ENCODE results near the gene SRC. TPM values are rescaled to one million over a fixed set of nuclear protein-coding genes. Genes with fewer than 3 reads are reported as not detected.

Gene SRC
- total and polyA plus RNA-seq, 4 donors, result 15.6 to 59.6 (median 37.8) TPM

GRCh38 chr20:37347891-37348791 is 2.2 kb downstream of the SRC start:
- no peak for DNase-seq (ENCODE audit: low read depth in 4 of 6, low spot score in 6 of 6)
- H3K9me3 ChIP-seq (ENCODE audit: control insufficient read depth, insufficient read depth, low read length), result no peaks in the 10 kb centered on the region
- no peak overlapping the region for H3K27ac ChIP-seq (ENCODE audit: low read depth, low read length)
- peaks cover 47% of the 10 kb centered on the region for H3K4me1 ChIP-seq (ENCODE audit: control insufficient read depth, insufficient read depth, low read length)
- peaks cover 40% of the 10 kb centered on the region for H3K36me3 ChIP-seq (ENCODE audit: control insufficient read depth, insufficient read depth, low read length)
- no peaks in the 10 kb centered on the region for H3K27me3 ChIP-seq (ENCODE audit: control insufficient read depth, insufficient read depth, low read length)
- no peak overlapping the region for H3K4me3 ChIP-seq (ENCODE audit: low read depth, low read length)
- WGBS (ENCODE audit: insufficient coverage), result 86% methylated on average over 6 of the region's 11 CpGs

DNA sequence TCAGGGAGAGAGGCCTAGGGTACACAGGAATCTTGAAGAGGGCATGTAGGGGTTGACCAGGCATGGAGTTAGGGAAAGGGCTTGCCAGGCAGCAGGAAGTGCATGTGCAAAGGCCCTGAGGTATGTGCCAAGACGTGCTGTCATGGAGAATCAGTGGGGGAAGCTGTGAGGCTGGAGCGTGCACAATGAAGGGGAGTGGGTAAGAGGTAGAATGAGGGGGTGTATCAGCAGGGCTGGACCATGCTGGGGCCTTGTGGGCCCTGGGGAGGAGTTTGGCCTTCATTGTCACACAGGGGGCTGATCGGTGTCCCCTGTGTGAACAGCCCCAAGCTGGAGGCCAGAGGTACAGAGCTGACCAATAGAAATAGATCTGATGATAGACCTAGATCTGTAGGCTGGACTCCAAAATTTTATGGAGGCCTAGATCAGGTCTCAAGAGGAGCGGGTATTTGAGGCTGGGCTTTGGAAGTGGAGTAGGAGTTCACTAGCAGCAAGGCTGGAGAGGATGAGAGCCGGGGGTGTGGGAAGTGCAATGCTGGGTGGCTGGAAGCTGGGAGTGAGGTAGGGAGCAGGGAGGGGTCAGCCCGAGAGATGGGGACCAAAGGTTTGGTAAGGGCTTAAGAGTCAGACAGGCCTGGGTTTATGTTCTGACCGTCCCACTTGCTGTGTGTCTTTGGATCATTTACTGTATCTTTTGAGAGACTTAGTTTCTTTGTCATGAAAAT is 3.0 kb downstream of the SRC start:
- H3K4me3 ChIP-seq (ENCODE audit: low read depth, low read length), result no peak overlapping the region
- H3K4me1 ChIP-seq (ENCODE audit: control insufficient read depth, insufficient read depth, low read length), result peaks cover 41% of the 10 kb centered on the region
- H3K27me3 ChIP-seq (ENCODE audit: control insufficient read depth, insufficient read depth, low read length), result no peaks in the 10 kb centered on the region
- no peaks in the 10 kb centered on the region for H3K9me3 ChIP-seq (ENCODE audit: control insufficient read depth, insufficient read depth, low read length)
- no peak overlapping the region for H3K27ac ChIP-seq (ENCODE audit: low read depth, low read length)
- 89% methylated on average over 7 of the region's 7 CpGs for WGBS (ENCODE audit: insufficient coverage)
- peaks cover 47% of the 10 kb centered on the region for H3K36me3 ChIP-seq (ENCODE audit: control insufficient read depth, insufficient read depth, low read length)
- DNase-seq (ENCODE audit: low read depth in 4 of 6, low spot score in 6 of 6), result no peak

GRCh38 chr20:37349517-37350491 is 3.9 kb downstream of the SRC start:
- WGBS (ENCODE audit: insufficient coverage), result 80% methylated on average over 16 of the region's 16 CpGs
- H3K36me3 ChIP-seq (ENCODE audit: control insufficient read depth, insufficient read depth, low read length), result peaks cover 47% of the 10 kb centered on the region
- H3K4me3 ChIP-seq (ENCODE audit: low read depth, low read length), result no peak overlapping the region
- no peak overlapping the region for H3K27ac ChIP-seq (ENCODE audit: low read depth, low read length)
- peaks cover 36% of the 10 kb centered on the region for H3K4me1 ChIP-seq (ENCODE audit: control insufficient read depth, insufficient read depth, low read length)
- H3K9me3 ChIP-seq (ENCODE audit: control insufficient read depth, insufficient read depth, low read length), result no peaks in the 10 kb centered on the region
- DNase-seq (ENCODE audit: low read depth in 4 of 6, low spot score in 6 of 6), result no peak
- no peaks in the 10 kb centered on the region for H3K27me3 ChIP-seq (ENCODE audit: control insufficient read depth, insufficient read depth, low read length)

DNA sequence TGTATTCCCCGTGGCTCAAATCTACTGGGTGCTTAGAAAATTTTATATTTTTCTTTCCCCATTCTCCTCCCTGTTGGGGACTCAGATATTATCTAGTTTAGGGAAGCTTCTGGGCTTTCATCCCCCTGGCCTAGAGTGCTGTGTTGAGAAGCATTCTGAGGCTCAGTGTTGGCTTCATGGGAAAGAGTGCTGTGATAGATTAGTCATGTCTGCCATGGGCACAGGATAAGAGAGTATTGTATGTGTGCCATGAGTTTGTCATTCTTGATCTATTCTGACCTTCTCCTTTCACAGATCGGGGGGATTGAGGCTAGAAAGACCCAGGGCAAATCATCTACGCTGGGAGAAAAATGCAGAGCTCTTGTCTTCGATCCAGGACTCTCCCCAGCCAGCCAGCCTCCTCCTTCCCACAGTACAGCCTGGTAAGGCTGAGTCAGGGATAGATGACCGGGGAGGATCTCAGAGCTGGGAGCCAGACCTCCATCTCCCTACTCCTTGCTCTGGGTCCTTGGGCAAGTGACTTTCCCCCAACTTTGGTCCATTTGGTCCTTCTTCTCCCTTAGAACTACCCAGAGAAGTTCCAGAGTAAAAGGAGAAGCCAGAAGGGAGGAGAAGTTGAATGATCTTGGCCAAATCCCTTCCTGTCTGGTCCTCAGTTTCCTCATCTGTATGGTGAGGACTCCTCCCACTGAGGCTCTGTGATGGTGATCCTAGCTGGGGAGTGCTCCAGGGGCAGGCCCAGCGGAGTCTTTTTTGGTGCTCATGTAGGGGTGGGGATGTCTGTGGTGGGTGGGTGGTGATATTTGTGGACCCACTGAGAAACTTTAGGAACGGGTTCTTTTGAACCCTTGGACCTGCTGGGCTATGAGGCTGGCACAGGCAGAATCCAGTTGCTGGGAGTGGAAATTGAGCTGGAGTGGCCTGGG is 5.0 kb downstream of the SRC start:
- no peak overlapping the region for H3K27ac ChIP-seq (ENCODE audit: low read depth, low read length)
- WGBS (ENCODE audit: insufficient coverage), result 94% methylated on average over 2 of the region's 7 CpGs
- no peaks in the 10 kb centered on the region for H3K9me3 ChIP-seq (ENCODE audit: control insufficient read depth, insufficient read depth, low read length)
- H3K36me3 ChIP-seq (ENCODE audit: control insufficient read depth, insufficient read depth, low read length), result peaks cover 47% of the 10 kb centered on the region
- H3K27me3 ChIP-seq (ENCODE audit: control insufficient read depth, insufficient read depth, low read length), result no peaks in the 10 kb centered on the region
- H3K4me1 ChIP-seq (ENCODE audit: control insufficient read depth, insufficient read depth, low read length), result peaks cover 37% of the 10 kb centered on the region
- DNase-seq (ENCODE audit: low read depth in 4 of 6, low spot score in 6 of 6), result no peak
- no peak overlapping the region for H3K4me3 ChIP-seq (ENCODE audit: low read depth, low read length)

DNA sequence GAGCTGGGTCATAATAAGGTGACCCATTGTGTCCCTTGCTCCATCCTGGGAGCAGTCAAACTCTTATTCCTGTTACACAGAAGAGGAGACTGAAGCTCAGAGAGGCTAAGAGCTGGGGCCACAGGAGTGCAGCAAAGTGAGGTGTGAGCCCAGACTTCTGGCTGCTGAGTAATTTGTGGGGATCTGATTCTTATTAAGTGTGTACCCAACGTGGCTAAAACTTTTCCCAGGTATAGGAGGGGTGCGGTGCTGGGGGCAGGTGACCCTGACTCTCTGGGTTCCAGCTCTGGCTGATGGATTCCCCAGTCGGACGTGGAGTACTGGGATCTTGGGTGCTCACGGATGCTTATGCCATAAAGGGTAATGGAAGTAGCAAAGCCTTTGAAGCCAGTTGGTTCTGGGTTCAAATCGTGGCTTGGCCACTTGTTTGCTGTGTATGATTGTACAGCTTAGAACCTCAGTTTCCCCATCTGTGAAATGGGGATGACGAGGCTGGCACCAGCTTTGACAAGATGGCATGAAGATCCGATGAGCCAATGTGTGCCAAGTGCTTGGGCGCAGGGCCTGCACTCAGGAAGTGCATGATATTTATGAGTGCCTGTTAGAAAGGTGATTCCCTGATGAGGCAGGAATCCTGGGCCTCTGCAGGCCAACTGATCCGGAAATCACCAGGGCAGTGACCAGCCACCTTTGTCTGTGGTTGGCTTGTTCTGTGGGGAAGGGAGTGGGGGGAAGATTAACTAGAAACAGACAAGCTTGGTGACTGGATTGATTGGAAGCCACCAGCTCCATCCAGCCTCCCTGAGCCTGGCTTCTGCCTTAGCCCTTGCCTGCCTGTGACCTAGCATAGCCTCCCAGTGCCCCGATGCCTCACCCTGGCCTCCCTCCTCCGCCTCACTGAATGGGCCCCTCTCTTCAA is 6.0 kb downstream of the SRC start:
- H3K9me3 ChIP-seq (ENCODE audit: control insufficient read depth, insufficient read depth, low read length), result no peaks in the 10 kb centered on the region
- 90% methylated on average over 11 of the region's 12 CpGs for WGBS (ENCODE audit: insufficient coverage)
- H3K4me3 ChIP-seq (ENCODE audit: low read depth, low read length), result no peak overlapping the region
- H3K27ac ChIP-seq (ENCODE audit: low read depth, low read length), result no peak overlapping the region
- no peak for DNase-seq (ENCODE audit: low read depth in 4 of 6, low spot score in 6 of 6)
- peaks cover 43% of the 10 kb centered on the region for H3K4me1 ChIP-seq (ENCODE audit: control insufficient read depth, insufficient read depth, low read length)
- no peaks in the 10 kb centered on the region for H3K27me3 ChIP-seq (ENCODE audit: control insufficient read depth, insufficient read depth, low read length)
- peaks cover 52% of the 10 kb centered on the region for H3K36me3 ChIP-seq (ENCODE audit: control insufficient read depth, insufficient read depth, low read length)

GRCh38 chr20:37352608-37352980 is 6.7 kb downstream of the SRC start:
- WGBS (ENCODE audit: insufficient coverage), result 89% methylated on average over 11 of the region's 11 CpGs
- H3K36me3 ChIP-seq (ENCODE audit: control insufficient read depth, insufficient read depth, low read length), result peaks cover 56% of the 10 kb centered on the region
- H3K27ac ChIP-seq (ENCODE audit: low read depth, low read length), result no peak overlapping the region
- H3K9me3 ChIP-seq (ENCODE audit: control insufficient read depth, insufficient read depth, low read length), result no peaks in the 10 kb centered on the region
- H3K27me3 ChIP-seq (ENCODE audit: control insufficient read depth, insufficient read depth, low read length), result no peaks in the 10 kb centered on the region
- no peak for DNase-seq (ENCODE audit: low read depth in 4 of 6, low spot score in 6 of 6)
- H3K4me3 ChIP-seq (ENCODE audit: low read depth, low read length), result no peak overlapping the region
- peaks cover 43% of the 10 kb centered on the region for H3K4me1 ChIP-seq (ENCODE audit: control insufficient read depth, insufficient read depth, low read length)

DNA sequence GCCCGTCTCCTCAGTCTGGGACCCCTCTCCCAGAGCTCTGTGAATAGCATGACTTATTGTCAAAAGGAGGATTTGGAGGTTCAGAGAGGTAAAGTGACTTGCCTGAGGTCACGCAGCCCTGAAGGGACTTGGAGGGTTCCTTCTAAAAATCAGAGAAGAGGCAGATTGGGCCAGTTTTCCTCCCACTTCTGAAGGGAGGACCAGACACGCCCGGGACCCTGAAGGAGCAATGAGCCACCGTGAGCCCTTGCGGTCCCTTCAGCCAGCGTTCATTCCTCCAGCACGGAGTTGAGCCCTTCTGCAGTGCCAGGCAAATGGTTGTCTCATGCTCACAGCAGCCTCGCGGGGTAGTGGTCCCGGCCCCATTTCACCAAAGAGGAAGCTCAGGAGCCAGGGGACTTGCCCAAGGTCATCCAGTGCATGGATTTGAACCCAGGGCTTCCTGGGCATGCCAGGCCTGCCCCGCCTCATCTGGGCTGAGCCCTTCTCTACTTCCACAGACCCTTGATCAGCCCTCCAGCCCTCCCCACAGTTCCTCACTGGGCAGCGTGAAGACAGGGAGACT is 7.4 kb downstream of the SRC start:
- Histone ChIP-seq H3K4me1 (ENCODE audit: control insufficient read depth, insufficient read depth, low read length) (peaks cover 46% of the 10 kb centered on the region), H3K27me3 (ENCODE audit: control insufficient read depth, insufficient read depth, low read length) (no peaks in the 10 kb centered on the region), H3K4me3 (ENCODE audit: low read depth, low read length) (no peak overlapping the region), H3K27ac (ENCODE audit: low read depth, low read length) (no peak overlapping the region), H3K36me3 (ENCODE audit: control insufficient read depth, insufficient read depth, low read length) (peaks cover 56% of the 10 kb centered on the region), H3K9me3 (ENCODE audit: control insufficient read depth, insufficient read depth, low read length) (no peaks in the 10 kb centered on the region)
- DNase-seq (ENCODE audit: low read depth in 4 of 6, low spot score in 6 of 6), result no peak
- 94% methylated on average over 12 of the region's 13 CpGs for WGBS (ENCODE audit: insufficient coverage)

Measured in spinal cord (tissue), 10 donors.